Breast epithelium (tissue), 3 donors: Measurements from ENCODE around the gene CXCL16.
"Not testable (repeated sequence)": the region's sequence is repeated elsewhere in the genome, so short reads cannot be mapped to it uniquely, and the experiment has no call there.

Experiments
- POLR2A ChIP-seq: fragments of 450-650 bp; IDR thresholded peaks from one replicate; pipeline ENCODE4 v1.6.1; 2016; ENCODE audit warnings: antibody characterized with exemption, mild to moderate bottlenecking, moderate library complexity
- POLR2AphosphoS5 ChIP-seq, 3 donors: sonication (generic); formaldehyde crosslinking; IDR thresholded peaks; one replicate each; pipeline ENCODE4 v1.6.1; 2017; ENCODE audit warnings: antibody characterized with exemption in 3 of 3

DNA sequence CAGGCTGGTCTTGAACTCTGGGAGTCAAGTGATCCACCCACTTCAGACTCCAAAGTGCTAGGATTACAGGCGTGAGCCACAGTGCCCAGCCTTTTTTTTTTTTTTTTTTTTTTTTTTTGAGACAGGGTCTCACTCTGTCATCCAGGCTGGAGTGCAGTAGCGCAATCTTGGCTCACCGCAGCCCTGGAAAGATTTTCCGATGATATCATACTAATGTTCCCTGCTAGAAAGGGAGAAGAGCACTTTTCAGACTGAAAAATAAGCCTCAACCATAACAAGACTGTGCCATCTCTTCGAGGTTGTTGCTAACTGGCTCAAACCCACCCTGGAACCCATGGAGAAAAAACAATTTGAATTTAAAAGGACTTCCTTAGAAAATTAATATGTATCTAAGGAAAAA is 56.0 kb downstream of the CXCL16 start:
- TF ChIP-seq POLR2AphosphoS5 (IDR thresholded peaks at IDR 0.05); POLR2A: not testable (repeated sequence)
